ENCODE results near the gene DNAJB12. TPM values are rescaled to one million over a fixed set of nuclear protein-coding genes. Genes with fewer than 3 reads are reported as not detected.

DNAJB12 gene
- total RNA-seq, 3 donors from 2014 or later: 37.0 to 38.9 (median 37.7) TPM

GRCh38 chr10:72320676-72321247, 34.0 kb downstream of the DNAJB12 start:
- TF ChIP-seq, protein P1, sequence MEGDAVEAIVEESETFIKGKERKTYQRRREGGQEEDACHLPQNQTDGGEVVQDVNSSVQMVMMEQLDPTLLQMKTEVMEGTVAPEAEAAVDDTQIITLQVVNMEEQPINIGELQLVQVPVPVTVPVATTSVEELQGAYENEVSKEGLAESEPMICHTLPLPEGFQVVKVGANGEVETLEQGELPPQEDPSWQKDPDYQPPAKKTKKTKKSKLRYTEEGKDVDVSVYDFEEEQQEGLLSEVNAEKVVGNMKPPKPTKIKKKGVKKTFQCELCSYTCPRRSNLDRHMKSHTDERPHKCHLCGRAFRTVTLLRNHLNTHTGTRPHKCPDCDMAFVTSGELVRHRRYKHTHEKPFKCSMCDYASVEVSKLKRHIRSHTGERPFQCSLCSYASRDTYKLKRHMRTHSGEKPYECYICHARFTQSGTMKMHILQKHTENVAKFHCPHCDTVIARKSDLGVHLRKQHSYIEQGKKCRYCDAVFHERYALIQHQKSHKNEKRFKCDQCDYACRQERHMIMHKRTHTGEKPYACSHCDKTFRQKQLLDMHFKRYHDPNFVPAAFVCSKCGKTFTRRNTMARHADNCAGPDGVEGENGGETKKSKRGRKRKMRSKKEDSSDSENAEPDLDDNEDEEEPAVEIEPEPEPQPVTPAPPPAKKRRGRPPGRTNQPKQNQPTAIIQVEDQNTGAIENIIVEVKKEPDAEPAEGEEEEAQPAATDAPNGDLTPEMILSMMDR (IDR thresholded peaks at IDR 0.05): no peak
- no peaks in the 10 kb centered on the region for H3K9me3 ChIP-seq
- ATAC-seq (peak; percentile 58), DNase-seq (peak in 2 of 3 donors; percentile 58 to 84)
- H3K4me1 ChIP-seq (ENCODE audit: low read depth): peaks cover 38% of the 10 kb centered on the region
- H3K36me3 ChIP-seq (ENCODE audit: low read depth): no peaks in the 10 kb centered on the region
- intact Hi-C loops (cut with DNase I, micrococcal nuclease): no loop called here
- no peak overlapping the region for H3K4me3 ChIP-seq

DNA sequence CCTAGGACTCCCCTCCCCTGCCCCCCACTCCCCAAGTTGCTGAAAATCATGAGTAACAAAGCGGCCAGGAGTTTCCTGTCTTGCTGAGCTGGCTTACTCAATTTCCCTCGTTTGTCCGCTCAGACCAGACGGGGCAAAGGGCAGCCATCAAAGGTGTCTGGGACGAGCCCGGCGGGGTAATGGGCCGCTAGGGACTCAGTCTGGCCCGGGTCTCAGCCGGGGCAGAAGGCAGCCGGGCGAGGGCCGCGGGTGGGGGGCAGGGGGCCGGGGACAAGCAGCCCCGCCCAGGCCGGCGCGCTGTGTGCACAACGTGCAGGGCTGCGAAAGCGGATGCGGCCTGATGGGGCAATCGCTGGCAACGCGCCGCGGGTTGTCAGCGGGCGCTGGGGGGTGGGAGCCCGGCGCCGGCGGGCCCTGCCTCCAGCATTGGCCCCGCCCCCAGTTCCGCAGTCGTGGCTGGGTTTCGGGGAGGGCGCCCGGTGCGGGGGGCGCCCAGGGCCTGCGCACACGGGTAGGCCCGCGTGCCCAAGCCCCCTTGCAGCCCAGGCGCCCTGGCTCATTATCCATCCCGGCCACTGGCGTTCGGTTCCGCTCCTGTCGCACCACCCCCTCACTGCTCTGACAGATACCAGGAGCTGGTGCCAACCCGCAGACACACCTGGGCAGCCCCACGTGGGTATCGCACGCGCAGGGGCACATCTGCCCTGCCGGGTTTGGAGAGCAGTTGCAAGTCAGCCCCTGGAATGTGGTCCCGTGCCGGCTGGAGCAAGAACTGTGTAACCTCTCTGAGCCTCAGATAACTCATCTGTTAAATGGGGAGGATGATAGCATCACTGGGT, 35.1 kb downstream of the DNAJB12 start:
- intact Hi-C loops (cut with DNase I, micrococcal nuclease): no loop called here
- H3K4me1 ChIP-seq (ENCODE audit: low read depth): peaks cover 48% of the 10 kb centered on the region
- no peak overlapping the region for H3K4me3 ChIP-seq

DNA sequence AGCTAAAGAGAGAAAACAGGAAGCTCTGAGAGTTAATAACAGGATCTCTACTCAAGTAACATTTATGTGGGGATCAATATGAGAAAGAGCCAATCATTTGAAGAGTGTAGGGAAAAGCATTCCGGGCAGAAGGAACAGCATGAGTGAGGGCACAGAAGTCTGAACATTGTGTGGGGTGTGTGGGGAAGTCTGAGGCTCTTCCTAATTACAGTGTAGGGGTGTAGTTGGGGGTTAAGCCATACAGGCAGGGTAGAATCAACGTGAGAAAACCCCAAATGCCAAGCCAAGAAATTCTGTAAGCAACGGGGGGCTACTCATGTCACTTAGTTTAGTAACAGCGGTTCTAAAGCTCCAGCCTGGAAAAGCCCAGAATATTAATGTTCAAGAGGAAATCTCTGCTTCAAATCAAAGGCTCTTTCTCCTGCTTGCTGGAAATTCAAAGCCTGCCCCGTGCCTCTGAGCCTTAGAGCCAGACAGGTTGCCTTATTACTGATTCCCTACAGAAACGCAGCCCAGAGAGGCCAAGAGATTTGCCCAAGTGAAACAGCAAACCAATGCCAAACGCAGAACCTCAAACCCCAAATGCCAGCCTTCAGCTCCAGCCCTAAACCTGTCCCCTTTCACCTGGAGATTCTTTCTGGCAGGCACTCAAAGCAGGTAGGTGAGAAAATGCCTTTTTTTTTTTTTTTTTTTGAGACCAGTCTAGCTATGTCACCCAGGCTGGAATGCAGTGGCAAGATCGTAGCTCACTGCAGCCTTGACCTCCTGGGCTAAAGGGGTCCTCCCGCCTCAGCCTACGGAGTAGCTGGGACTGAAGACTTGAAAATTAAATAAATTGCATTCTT, 36.1 kb downstream of the DNAJB12 start:
- no peak for DNase-seq
- intact Hi-C loops (cut with DNase I, micrococcal nuclease): no loop called here
- no peak for ATAC-seq
- TF ChIP-seq, protein P1 (IDR thresholded peaks at IDR 0.05): no peak
- no peak overlapping the region for H3K4me3 ChIP-seq
- H3K36me3 ChIP-seq (ENCODE audit: low read depth): no peaks in the 10 kb centered on the region
- peaks cover 48% of the 10 kb centered on the region for H3K4me1 ChIP-seq (ENCODE audit: low read depth)
- no peaks in the 10 kb centered on the region for H3K9me3 ChIP-seq

More for the DNA sequence above, 35.1 kb downstream of the DNAJB12 start:
- ATAC-seq (peak; percentile 85), DNase-seq (peak; percentile 90 to 96 (median 94))
- H3K36me3 ChIP-seq (ENCODE audit: low read depth): no peaks in the 10 kb centered on the region
- H3K9me3 ChIP-seq: no peaks in the 10 kb centered on the region
- TF ChIP-seq, protein P1 (IDR thresholded peaks at IDR 0.05): no peak

DNA sequence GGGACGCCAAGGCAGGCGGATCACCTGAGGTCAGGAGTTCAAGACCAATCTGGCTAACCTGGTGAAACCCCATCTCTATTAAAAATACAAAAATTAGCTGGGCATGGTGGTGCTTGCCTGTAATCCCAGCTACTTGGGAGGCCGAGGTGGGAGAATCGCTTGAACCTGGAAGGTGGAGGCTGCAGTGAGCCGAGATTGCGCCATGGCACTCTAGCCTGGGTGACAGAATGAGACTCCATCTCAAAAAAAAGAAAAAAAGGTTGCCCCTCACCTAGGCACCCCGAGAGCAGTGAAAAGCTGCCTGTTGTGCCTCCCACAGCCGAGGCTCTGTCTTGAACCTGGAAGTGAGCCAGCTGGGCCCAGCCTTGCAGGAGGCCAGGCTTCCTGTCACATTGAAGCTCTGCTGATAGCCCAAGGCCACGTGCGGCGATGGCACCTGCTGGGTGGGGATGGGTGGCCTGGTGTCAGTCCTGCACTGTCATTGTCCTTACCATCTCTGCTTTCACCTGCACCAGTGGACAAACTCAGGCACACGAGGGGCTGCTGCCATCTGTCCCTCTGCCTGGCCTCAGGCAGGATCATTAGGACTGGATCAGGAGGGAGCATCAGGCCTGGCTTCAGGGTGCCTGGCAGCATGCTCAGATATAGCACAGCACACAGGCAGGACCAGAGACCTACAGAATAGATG, 37.8 kb downstream of the DNAJB12 start:
- ATAC-seq: peak; percentile 25
- Histone ChIP-seq H3K4me1 (ENCODE audit: low read depth) (peaks cover 48% of the 10 kb centered on the region), H3K9me3 (no peaks in the 10 kb centered on the region), H3K36me3 (ENCODE audit: low read depth) (no peaks in the 10 kb centered on the region), H3K4me3 (no peak overlapping the region)
- intact Hi-C loops (cut with DNase I, micrococcal nuclease): no loop called here
- peak; percentile 81 to 91 (median 84) for DNase-seq
- TF ChIP-seq, protein P1 (IDR thresholded peaks at IDR 0.05): no peak

- H3K4me3 ChIP-seq: no peak overlapping the region
- H3K36me3 ChIP-seq (ENCODE audit: low read depth): no peaks in the 10 kb centered on the region
- ATAC-seq (no peak), DNase-seq (no peak)
- TF ChIP-seq, protein P1 (IDR thresholded peaks at IDR 0.05): no peak
- no peaks in the 10 kb centered on the region for H3K9me3 ChIP-seq
- intact Hi-C loops (cut with DNase I, micrococcal nuclease): no loop called here
- peaks cover 48% of the 10 kb centered on the region for H3K4me1 ChIP-seq (ENCODE audit: low read depth)
These were observed 38.4 kb downstream of the DNAJB12 start for GRCh38 chr10:72316386-72316700.

Measured in mucosa of descending colon (tissue), 3 donors.